ENCODE results near the gene SRSF12.
"Not testable (repeated sequence)": the region's sequence is repeated elsewhere in the genome, so short reads cannot be mapped to it uniquely, and the experiment has no call there.

Gene SRSF12

GRCh38 chr6:89128256-89128671 lies 10.4 kb upstream of the SRSF12 start:
- not testable (repeated sequence) for DNase-seq

DNA sequence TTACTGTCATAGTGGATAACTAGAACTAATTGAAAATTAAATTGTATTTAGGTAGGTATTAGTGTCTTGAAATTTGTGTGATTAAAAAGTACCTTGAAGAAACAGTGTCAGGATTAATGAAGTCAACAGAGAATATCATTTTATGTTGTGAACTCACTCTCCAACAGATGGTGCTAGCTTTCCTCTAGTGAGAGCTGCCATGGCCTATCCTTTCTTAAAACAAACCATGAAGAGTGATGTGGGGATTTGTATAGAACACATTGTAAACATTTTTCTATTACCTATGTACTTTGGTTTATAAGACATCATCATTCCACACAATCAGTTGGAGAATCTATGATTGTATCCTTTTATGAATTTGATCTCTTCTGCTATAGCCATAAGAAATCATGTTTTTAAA lies 4.8 kb upstream of the SRSF12 start:
- DNase-seq, result no peak

- DNase-seq, result no peak
Observed at GRCh38 chr6:89121934-89122333, 4.1 kb upstream of the SRSF12 start.

DNA sequence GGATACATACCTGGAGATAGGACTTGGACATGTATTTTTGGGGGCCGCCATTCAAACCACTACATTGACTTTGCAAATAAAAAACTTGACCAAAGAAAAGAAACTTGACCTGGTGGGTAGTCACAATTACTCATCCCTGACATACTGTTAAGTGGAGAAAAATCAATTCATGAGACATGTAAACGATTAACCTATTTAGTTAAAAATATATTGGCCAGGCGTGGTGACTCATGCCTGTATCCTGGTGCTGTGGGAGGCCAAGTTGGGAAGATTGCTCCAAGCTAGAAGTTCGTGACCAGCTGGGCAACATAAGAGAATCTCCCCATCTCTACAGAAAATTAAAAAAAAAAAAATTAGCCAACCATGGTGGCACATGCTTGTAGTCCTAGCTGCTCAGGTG lies 2.5 kb upstream of the SRSF12 start:
- DNase-seq, result no peak

GRCh38 chr6:89118931-89119330 lies 1.1 kb upstream of the SRSF12 start:
- no peak for DNase-seq

DNA sequence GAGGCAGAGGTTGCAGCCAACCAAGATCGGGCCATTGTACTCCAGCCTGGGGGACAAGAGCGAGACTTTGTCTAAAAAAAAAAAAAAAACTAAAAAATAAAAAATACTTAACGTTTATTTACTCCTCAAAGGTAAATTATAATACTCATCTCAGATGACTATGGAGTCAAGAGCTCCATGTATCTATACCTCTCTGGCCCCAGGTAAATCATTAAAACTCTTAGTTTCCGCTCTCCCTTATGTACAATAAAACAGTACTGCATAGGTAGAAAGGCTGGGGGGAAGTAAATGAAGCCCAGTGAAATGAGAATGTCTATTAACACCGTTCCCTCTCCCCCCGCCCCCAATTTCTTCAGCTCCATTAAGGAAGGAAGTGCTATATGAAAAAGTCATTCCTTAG lies 1.2 kb downstream of the SRSF12 start:
- no peak for DNase-seq

DNA sequence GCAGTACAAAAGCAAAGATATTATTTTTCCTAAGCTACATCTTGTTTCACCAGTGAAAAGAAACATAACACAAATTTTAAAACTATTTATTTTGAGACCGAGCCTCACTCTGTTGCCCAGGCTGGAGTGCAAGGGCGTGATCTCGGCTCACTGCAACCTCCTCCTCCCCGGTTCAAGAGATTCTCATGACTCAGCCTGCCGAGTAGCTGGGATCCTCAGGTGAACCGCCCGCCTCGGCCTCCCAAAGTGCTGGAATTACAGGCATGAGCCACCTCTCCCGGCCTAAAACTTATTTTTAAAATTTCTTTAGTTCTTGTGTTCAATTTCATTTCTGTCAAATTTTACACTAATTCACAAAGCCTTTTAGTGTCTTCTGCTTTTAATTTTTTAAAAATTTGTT lies 5.9 kb downstream of the SRSF12 start:
- DNase-seq, result no peak

GRCh38 chr6:89110284-89110683 lies 7.6 kb downstream of the SRSF12 start:
- no peak for DNase-seq

DNA sequence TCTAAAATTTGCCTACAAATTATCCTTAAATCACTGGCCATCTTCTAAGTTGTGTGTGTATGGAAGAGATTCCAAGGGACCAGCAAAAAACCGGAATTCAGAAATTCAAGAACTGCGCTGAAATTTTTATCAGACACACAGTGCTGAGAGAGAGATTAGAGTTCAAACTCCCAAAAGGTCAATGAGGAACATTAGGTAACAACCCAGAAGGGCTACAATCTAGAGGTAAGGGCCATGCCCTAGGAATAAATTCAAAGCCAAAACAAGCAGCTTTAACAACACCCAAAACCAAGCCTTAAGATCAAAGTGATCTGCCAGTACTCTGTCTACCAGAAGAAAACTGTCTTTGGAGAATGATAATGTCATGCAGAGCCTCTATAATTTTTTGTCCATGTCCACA lies 17.8 kb downstream of the SRSF12 start:
- DNase-seq, result no peak

DNA sequence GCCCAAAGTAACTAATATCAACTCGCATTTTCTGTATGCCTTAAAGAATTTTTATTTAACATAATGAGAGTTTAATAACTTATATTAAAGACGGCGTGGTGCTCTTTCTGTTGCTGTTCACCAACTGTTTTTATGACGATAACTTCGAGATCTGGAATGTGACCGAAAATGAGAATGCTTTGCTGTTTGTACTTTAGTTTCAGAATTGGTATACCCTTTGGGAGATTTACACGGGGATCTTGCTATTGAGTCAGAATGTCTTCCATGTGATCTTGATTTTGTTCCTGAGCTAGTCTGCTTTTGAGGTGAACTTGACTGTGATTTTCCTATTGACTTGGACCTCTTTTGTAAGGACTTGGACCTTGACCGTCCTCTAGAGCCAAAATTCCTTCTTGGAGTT lies 19.4 kb downstream of the SRSF12 start:
- DNase-seq, result no peak

GRCh38 chr6:89087881-89088280 lies 30.0 kb downstream of the SRSF12 start:
- DNase-seq, result no peak

GRCh38 chr6:89085409-89086205 lies 32.3 kb downstream of the SRSF12 start:
- no peak for DNase-seq

DNA sequence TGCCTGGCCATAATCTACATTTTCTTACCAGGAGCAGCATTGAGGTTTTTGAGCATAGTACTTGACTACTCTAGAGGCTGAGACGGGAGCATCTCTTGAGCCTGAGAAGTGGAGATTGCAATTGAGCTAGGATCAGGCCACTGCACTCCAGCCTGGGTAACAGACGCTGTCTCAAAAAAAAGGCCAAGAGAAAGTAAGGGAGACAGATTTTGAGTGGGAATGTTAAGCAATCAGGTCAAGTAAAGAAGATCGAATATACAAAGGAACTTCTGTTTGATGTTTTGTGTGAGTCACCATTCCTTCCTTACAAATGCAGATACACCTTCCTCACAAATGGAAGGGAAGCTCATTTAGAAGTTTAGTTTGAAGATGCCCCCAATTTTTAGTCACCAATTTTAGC lies 32.9 kb downstream of the SRSF12 start:
- DNase-seq, result no peak

DNA sequence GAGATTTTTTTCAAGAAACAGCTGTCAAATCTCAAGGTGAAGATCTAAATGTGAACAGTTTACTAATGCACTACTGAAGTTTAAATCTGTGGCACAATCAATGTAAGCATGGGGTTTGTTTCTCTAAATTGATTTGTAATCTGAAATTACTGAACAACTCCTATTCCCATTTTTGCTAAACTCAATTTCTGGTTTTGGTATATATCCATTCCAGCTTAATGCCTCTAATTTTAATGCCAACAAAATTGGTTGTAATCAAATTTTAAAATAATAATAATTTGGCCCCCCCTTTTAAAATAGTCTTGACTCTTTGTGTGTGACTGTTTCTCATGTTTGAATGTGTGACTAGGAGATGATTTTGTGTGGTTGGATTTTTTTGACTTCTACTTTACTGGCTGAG lies 33.3 kb downstream of the SRSF12 start:
- DNase-seq, result no peak

DNA sequence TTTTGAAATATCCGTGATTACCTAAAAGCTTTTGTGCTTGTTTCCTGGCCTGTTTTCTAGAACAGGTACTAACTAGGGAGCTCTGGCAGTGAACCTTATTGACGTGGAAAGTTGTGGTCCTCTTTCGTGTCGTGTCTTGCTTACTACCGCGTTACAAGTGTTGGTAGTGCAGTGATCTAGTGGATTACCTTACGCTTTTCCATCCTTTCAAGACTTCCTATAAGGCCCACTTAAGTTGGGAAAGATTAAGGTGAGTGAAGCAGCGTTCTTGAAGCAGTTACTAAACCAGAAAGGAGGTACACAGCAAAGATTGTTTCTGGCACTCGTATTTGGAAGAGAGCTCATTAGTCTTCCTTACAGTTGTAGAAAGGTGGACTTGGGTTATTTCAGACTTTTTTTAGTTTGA lies 35.4 kb downstream of the SRSF12 start:
- DNase-seq, result no peak

GRCh38 chr6:89081423-89082322 lies 36.2 kb downstream of the SRSF12 start:
- DNase-seq, result peak; percentile 99

DNA sequence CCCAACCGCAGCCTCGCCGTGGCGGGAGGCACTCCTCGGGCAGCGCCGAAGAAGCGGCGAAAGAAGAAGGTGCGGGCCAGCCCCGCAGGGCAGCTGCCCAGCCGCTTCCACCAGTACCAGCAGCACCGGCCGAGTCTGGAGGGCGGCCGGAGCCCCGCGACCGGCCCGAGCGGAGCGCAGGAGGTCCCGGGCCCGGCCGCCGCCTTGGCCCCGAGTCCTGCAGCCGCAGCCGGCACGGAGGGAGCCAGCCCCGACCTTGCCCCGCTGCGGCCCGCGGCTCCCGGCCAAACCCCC lies 36.8 kb downstream of the SRSF12 start:
- no peak for DNase-seq

DNA sequence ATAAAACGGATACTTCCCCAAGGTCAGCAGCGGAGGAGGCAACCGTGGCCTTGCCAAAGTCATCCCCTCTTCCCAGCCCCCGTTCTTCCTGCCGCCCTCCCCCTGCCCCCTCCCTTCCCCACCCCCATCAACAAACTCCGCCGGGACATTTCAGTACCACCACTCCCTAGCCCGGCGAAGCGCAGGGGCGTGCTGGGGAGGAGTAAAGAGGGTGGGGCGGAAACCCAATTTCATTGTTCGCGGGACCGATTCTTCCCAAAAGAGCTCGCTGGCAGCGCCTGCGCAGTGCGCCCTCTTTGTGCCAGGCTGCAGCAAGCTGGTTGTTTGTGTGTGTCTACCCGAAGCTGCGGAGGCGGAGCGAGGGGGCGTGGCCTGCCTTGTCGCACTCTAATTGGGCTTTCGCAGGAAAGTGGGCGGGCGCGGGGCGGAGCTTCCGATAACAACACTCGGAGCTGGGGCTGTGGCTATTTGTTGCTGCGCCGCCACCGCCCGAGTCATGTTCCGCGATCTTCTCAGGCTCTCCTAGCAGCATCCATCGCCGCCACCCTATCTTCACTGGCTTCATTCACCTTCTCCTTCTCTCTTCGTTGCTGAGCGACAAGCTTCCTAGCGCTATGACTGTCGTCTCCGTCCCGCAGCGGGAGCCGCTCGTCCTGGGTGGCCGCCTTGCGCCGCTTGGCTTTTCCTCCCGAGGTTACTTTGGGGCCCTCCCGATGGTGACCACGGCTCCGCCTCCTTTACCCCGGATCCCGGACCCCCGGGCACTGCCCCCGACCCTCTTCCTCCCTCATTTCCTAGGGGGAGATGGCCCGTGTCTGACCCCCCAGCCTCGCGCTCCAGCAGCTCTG lies 37.4 kb downstream of the SRSF12 start, which contains the start of gene PNRC1:
PNRC1 (plus strand) TSS at position 471 of the 848 bp plus-strand sequence; CDS start at position 615, 144 bp downstream.
- DNase-seq, result peak; percentile 100

DNA sequence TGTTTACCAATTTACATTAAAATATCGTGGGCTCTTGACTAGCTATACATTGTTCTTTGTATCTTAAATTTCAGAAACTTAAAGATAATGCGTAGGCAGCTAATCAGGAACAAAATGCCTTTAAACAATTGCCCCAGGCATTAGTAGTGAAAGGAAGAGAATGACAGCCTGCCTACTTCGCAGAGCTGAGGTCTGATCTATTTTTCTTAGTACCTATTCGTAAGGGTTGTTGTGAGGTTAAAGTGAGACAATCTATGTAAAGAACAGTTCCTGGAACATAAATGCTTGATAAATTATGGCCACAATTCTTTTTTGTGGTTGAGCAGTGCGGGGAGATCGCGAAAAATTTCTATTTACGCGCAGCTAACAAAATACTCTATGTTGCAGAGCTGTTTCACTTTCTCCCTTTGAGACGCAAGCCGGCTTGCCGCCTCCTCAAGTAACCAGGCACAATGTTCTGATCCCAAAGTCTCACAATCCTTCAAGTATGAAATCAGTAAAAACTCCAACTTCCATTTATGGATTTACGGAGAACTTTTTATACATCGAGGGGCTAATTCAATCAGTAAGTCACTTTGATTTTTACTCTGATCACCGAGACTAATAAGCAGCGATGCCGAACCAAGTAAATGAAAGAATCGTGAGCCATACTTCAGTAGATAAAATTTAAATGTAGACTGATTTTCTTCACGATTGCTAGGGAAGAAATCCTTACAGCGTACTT lies 38.2 kb downstream of the SRSF12 start:
- peak; percentile 58 for DNase-seq

GRCh38 chr6:89073840-89074239 lies 44.0 kb downstream of the SRSF12 start:
- no peak for DNase-seq

DNA sequence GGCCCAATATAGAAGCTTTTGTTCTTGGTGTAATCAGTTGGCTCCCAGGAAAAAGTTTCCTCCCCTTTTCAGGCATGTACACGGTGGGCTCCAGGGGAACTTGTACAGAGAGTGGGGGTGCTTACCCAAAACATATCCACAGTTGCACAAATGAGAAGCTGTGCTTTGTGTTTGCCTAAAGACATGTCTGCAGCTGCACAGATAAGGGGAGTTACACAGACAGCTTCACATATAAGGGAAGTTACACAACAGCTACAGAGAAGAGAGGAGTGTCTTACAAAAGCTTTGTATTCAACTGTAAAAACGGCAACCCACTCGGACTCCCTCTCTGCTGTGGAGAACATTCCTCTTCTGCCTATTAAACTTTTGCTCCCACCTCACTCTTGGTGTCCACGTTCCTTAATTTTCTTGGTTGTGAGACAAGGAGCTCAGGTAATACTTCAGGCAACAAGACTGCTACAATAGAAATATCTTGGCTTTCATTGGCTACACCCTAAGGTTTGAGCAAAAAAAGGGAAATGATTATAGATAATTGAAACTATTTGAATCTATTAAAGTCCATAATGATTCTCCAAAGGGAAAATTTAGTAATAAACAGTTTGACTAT lies 44.8 kb downstream of the SRSF12 start:
- DNase-seq, result no peak

GRCh38 chr6:89071036-89071435 lies 46.8 kb downstream of the SRSF12 start:
- no peak for DNase-seq
